Measurements from ENCODE around the gene DPP10.

Gene DPP10

DNA sequence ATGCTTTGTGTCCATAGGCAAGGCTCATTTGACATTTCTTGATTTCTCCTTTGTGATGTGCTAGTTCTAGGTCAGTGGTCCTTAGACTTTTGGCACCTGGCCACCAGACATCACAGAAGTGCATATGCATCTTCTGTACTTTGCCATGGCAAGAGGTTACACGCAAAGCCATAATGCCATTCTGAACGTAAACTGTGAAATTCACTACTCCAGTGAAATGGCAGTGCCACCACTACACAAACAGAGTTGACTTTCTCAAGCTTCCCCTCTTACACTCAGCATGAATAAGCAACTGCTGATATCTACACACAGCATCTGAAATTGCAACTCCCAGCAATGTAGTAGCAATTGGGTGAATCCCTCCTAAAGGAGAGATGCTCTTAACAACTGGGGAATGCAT is 729.3 kb downstream of the DPP10 start:
- no peaks in the 10 kb centered on the region for H3K79me2 ChIP-seq (ENCODE audit: insufficient read depth, low read length)
- no peaks in the 10 kb centered on the region for H3K9me3 ChIP-seq (ENCODE audit: insufficient read depth, low read length, severe bottlenecking)
- H3K27ac ChIP-seq (ENCODE audit: low read length): no peak overlapping the region
- no peak overlapping the region for H3K9ac ChIP-seq (ENCODE audit: low read depth, low read length)
- H3K4me3 ChIP-seq (ENCODE audit: low read depth in 1 of 2, low read length in 2 of 2): no peak overlapping the region
- no peaks in the 10 kb centered on the region for H3K36me3 ChIP-seq (ENCODE audit: insufficient read depth, low read length)
- TF ChIP-seq, protein P1, sequence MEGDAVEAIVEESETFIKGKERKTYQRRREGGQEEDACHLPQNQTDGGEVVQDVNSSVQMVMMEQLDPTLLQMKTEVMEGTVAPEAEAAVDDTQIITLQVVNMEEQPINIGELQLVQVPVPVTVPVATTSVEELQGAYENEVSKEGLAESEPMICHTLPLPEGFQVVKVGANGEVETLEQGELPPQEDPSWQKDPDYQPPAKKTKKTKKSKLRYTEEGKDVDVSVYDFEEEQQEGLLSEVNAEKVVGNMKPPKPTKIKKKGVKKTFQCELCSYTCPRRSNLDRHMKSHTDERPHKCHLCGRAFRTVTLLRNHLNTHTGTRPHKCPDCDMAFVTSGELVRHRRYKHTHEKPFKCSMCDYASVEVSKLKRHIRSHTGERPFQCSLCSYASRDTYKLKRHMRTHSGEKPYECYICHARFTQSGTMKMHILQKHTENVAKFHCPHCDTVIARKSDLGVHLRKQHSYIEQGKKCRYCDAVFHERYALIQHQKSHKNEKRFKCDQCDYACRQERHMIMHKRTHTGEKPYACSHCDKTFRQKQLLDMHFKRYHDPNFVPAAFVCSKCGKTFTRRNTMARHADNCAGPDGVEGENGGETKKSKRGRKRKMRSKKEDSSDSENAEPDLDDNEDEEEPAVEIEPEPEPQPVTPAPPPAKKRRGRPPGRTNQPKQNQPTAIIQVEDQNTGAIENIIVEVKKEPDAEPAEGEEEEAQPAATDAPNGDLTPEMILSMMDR (IDR thresholded peaks at IDR 0.05; ENCODE audit: borderline replicate concordance, extremely low read depth, low read length, poor library complexity, severe bottlenecking): no peak
- TF ChIP-seq EZH2 (IDR thresholded peaks at IDR 0.05; ENCODE audit: borderline replicate concordance, low read depth, low read length, severe bottlenecking): no peak
- DNase-seq: no peak
- H3K27me3 ChIP-seq (ENCODE audit: insufficient read depth, low read length, poor library complexity): no peaks in the 10 kb centered on the region
- H3K4me2 ChIP-seq (ENCODE audit: insufficient read depth, low read length): no peak overlapping the region
- no peaks in the 10 kb centered on the region for H4K20me1 ChIP-seq (ENCODE audit: insufficient read depth, low read length)
- no peak for ATAC-seq (ENCODE audit: insufficient read depth, low read depth)
- no peak overlapping the region for H2AFZ ChIP-seq (ENCODE audit: low read depth, low read length)
- H3K4me1 ChIP-seq (ENCODE audit: insufficient read depth, low read length): no peaks in the 10 kb centered on the region

DNA sequence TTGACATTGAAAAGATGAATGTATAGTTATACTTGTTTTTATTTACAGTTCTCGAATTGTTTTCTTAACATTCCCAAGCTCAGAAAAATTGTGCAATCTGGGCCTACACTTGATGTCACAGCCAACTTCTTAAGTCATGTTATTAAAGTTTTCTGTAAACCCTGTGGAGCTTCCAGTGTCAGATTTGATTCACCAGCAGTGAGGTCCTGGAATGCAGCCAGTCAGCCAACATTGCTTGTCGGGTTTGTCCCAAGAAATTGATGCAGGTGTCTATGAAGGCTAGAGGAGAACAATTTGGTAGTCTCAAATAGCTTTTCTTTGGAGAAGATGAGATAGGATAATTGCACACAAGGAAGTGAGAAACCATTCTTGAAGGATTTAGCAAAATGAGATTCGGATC is 732.2 kb downstream of the DPP10 start:
- DNase-seq: no peak
- H3K27me3 ChIP-seq (ENCODE audit: insufficient read depth, low read length, poor library complexity): no peaks in the 10 kb centered on the region
- no peaks in the 10 kb centered on the region for H3K79me2 ChIP-seq (ENCODE audit: insufficient read depth, low read length)
- no peak overlapping the region for H3K4me2 ChIP-seq (ENCODE audit: insufficient read depth, low read length)
- no peak overlapping the region for H3K4me3 ChIP-seq (ENCODE audit: low read depth in 1 of 2, low read length in 2 of 2)
- TF ChIP-seq, protein P1 (IDR thresholded peaks at IDR 0.05; ENCODE audit: borderline replicate concordance, extremely low read depth, low read length, poor library complexity, severe bottlenecking): no peak
- no peak for TF ChIP-seq EZH2 (IDR thresholded peaks at IDR 0.05; ENCODE audit: borderline replicate concordance, low read depth, low read length, severe bottlenecking)
- H3K9me3 ChIP-seq (ENCODE audit: insufficient read depth, low read length, severe bottlenecking): no peaks in the 10 kb centered on the region
- no peak overlapping the region for H2AFZ ChIP-seq (ENCODE audit: low read depth, low read length)
- no peaks in the 10 kb centered on the region for H3K36me3 ChIP-seq (ENCODE audit: insufficient read depth, low read length)
- no peaks in the 10 kb centered on the region for H3K4me1 ChIP-seq (ENCODE audit: insufficient read depth, low read length)
- no peak for ATAC-seq (ENCODE audit: insufficient read depth, low read depth)
- no peaks in the 10 kb centered on the region for H4K20me1 ChIP-seq (ENCODE audit: insufficient read depth, low read length)
- H3K9ac ChIP-seq (ENCODE audit: low read depth, low read length): no peak overlapping the region
- H3K27ac ChIP-seq (ENCODE audit: low read length): no peak overlapping the region

DNA sequence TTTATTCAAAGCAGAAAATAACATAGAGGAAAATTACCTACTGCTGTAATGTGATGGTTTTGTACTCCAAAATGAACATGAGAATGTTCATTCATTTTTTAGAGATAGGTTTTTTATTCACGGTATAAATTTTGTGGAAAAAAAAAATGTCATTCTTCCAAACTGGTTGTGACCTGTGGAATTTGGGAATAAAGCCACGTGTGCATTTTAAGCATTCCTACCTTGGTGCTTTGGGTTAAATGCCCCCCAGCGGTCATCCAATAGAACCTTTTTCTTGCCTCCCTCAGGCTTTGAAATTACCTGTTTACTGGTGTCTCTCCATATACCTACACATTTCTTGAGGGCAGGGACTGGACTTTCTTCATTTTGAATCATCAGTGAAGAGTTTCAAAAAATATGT is 740.7 kb downstream of the DPP10 start:
- Histone ChIP-seq H3K9ac (ENCODE audit: low read depth, low read length) (no peak overlapping the region), H3K4me2 (ENCODE audit: insufficient read depth, low read length) (no peak overlapping the region), H3K4me3 (ENCODE audit: low read depth in 1 of 2, low read length in 2 of 2) (no peak overlapping the region), H4K20me1 (ENCODE audit: insufficient read depth, low read length) (no peaks in the 10 kb centered on the region), H3K4me1 (ENCODE audit: insufficient read depth, low read length) (no peaks in the 10 kb centered on the region), H3K9me3 (ENCODE audit: insufficient read depth, low read length, severe bottlenecking) (no peaks in the 10 kb centered on the region), H2AFZ (ENCODE audit: low read depth, low read length) (no peak overlapping the region), H3K27ac (ENCODE audit: low read length) (no peak overlapping the region), H3K79me2 (ENCODE audit: insufficient read depth, low read length) (no peaks in the 10 kb centered on the region), H3K27me3 (ENCODE audit: insufficient read depth, low read length, poor library complexity) (no peaks in the 10 kb centered on the region), H3K36me3 (ENCODE audit: insufficient read depth, low read length) (no peaks in the 10 kb centered on the region)
- ATAC-seq (ENCODE audit: insufficient read depth, low read depth) (no peak), DNase-seq (no peak)
- no peak for TF ChIP-seq EZH2 (IDR thresholded peaks at IDR 0.05; ENCODE audit: borderline replicate concordance, low read depth, low read length, severe bottlenecking)
- TF ChIP-seq, protein P1 (IDR thresholded peaks at IDR 0.05; ENCODE audit: borderline replicate concordance, extremely low read depth, low read length, poor library complexity, severe bottlenecking): no peak

DNA sequence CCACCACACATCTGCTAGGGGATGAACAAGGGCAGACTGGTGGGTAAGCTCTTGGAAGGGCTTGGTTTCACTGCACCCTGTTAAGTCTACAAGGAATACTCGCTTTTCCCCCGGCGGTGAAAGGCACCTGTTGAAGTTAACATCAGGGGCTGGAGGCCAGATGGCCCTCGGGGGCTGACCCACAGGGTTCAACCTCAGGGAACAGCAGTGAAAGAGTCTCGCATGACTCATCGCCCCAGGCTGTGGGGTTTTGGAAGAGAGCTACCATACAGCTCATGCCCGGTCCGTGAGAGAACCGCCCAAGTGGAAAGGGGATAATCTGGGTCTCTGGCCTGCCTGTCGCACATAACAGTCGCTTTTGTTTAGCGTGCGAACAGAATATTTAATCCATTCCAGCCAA is 748.0 kb downstream of the DPP10 start:
- H2AFZ ChIP-seq (ENCODE audit: low read depth, low read length): no peak overlapping the region
- DNase-seq (no peak), ATAC-seq (ENCODE audit: insufficient read depth, low read depth) (no peak)
- H3K4me3 ChIP-seq (ENCODE audit: low read depth in 1 of 2, low read length in 2 of 2): no peak overlapping the region
- H3K9ac ChIP-seq (ENCODE audit: low read depth, low read length): no peak overlapping the region
- no peaks in the 10 kb centered on the region for H3K79me2 ChIP-seq (ENCODE audit: insufficient read depth, low read length)
- TF ChIP-seq, protein P1 (IDR thresholded peaks at IDR 0.05; ENCODE audit: borderline replicate concordance, extremely low read depth, low read length, poor library complexity, severe bottlenecking): no peak
- no peak for TF ChIP-seq EZH2 (IDR thresholded peaks at IDR 0.05; ENCODE audit: borderline replicate concordance, low read depth, low read length, severe bottlenecking)
- H3K4me1 ChIP-seq (ENCODE audit: insufficient read depth, low read length): no peaks in the 10 kb centered on the region
- H3K27ac ChIP-seq (ENCODE audit: low read length): no peak overlapping the region
- no peaks in the 10 kb centered on the region for H3K36me3 ChIP-seq (ENCODE audit: insufficient read depth, low read length)
- no peaks in the 10 kb centered on the region for H3K27me3 ChIP-seq (ENCODE audit: insufficient read depth, low read length, poor library complexity)
- H4K20me1 ChIP-seq (ENCODE audit: insufficient read depth, low read length): no peaks in the 10 kb centered on the region
- no peak overlapping the region for H3K4me2 ChIP-seq (ENCODE audit: insufficient read depth, low read length)
- no peaks in the 10 kb centered on the region for H3K9me3 ChIP-seq (ENCODE audit: insufficient read depth, low read length, severe bottlenecking)

All from DND-41 (cell line).